Activated T-helper 2 cell treated with anti-CD3 and anti-CD28 coated beads, Interferon-gamma antibody, Interleukin-2, Interleukin-4, amounts not matched to agents 10 μg/mL and 5 μg/mL and 100 μg/mL, durations not matched to agents 14 hours and 24 hours and 36 hours (primary cell): Measurements from ENCODE around the gene PKIB. TPM values are rescaled to one million over a fixed set of nuclear protein-coding genes. Genes with fewer than 3 reads are reported as not detected.
A peak's percentile ranks its signal among the peaks of the same experiment; 100 is the strongest.

Experiments used
- DNase-seq: peaks from one replicate; pipeline ENCODE4 v3.0.0; 2021; ENCODE audit warnings: low spot score
- H3K27ac Mint-ChIP-seq: one replicate; pipeline ENCODE4 v1.8.0; 2021; ENCODE audit warnings: mixed read lengths
- H3K27me3 Mint-ChIP-seq: one replicate; pipeline ENCODE4 v1.8.0; 2021; ENCODE audit warnings: low read depth, mixed read lengths
- H3K36me3 Mint-ChIP-seq: one replicate; pipeline ENCODE4 v1.8.0; 2021; ENCODE audit warnings: low read depth, mixed read lengths
- H3K4me1 Mint-ChIP-seq: one replicate; pipeline ENCODE4 v1.8.0; 2021; ENCODE audit warnings: low read depth, mixed read lengths
- H3K4me3 Mint-ChIP-seq: one replicate; pipeline ENCODE4 v1.8.0; 2021; ENCODE audit warnings: low read depth, mild to moderate bottlenecking, moderate library complexity, mixed read lengths
- H3K9me3 Mint-ChIP-seq: one replicate; pipeline ENCODE4 v1.8.0; 2021; ENCODE audit warnings: mixed read lengths
- intact Hi-C: fragments of 100-400 bp; cut with micrococcal nuclease; formaldehyde crosslinking; loops from one replicate; pipeline ENCODE4 v1.15.1; 2023
- total RNA-seq: library from RNA; stranded (reverse); gene quantifications from 2 replicates; pipeline ENCODE4 v1.2.3, GENCODE V29; 2022

Gene PKIB
- 0.44 and 0.52 TPM in 2 replicates for total RNA-seq

- Mint-ChIP-seq H3K9me3 (no peaks in the 10 kb centered on the region), H3K4me3 (peak within 1 kb of the TSS; percentile 78), H3K36me3 (no peaks in the 10 kb centered on the region), H3K27ac (no peak within 1 kb of the TSS), H3K4me1 (peaks cover 6% of the 10 kb centered on the region), H3K27me3 (peaks cover 45% of the 10 kb centered on the region)
- intact Hi-C loops = no loop called here
- peak; percentile 40 for DNase-seq
Observed at GRCh38 chr6:122609881-122610689, at the start of gene PKIB. PKIB (plus strand) TSS chr6:122610405; CDS start chr6:122717795, 107,390 bp downstream.

GRCh38 chr6:122563364-122564052 is 46.7 kb upstream of the PKIB start:
- intact Hi-C loops = no loop called here
- Mint-ChIP-seq H3K9me3 (no peaks in the 10 kb centered on the region), H3K4me1 (no peaks in the 10 kb centered on the region), H3K27ac (no peak overlapping the region), H3K4me3 (no peak overlapping the region), H3K36me3 (no peaks in the 10 kb centered on the region), H3K27me3 (no peaks in the 10 kb centered on the region)
- DNase-seq = no peak

GRCh38 chr6:122564230-122564629 is 46.0 kb upstream of the PKIB start:
- Mint-ChIP-seq H3K4me1 (no peaks in the 10 kb centered on the region), H3K27me3 (no peaks in the 10 kb centered on the region), H3K27ac (no peak overlapping the region), H3K9me3 (no peaks in the 10 kb centered on the region), H3K36me3 (no peaks in the 10 kb centered on the region), H3K4me3 (no peak overlapping the region)
- intact Hi-C loops = no loop called here
- no peak for DNase-seq

GRCh38 chr6:122565708-122566107 is 44.5 kb upstream of the PKIB start:
- H3K9me3 Mint-ChIP-seq = no peaks in the 10 kb centered on the region

GRCh38 chr6:122567034-122567433 is 43.2 kb upstream of the PKIB start:
- H3K27ac Mint-ChIP-seq = no peak overlapping the region
- no peaks in the 10 kb centered on the region for H3K36me3 Mint-ChIP-seq
- no peaks in the 10 kb centered on the region for H3K4me1 Mint-ChIP-seq
- H3K27me3 Mint-ChIP-seq = no peaks in the 10 kb centered on the region
- DNase-seq = no peak
- no peaks in the 10 kb centered on the region for H3K9me3 Mint-ChIP-seq
- intact Hi-C loops = no loop called here
- no peak overlapping the region for H3K4me3 Mint-ChIP-seq

More at GRCh38 chr6:122565708-122566107, 44.5 kb upstream of the PKIB start:
- intact Hi-C loops = no loop called here
- DNase-seq = no peak
- Mint-ChIP-seq H3K27ac (no peak overlapping the region), H3K4me1 (no peaks in the 10 kb centered on the region), H3K36me3 (no peaks in the 10 kb centered on the region), H3K27me3 (no peaks in the 10 kb centered on the region), H3K4me3 (no peak overlapping the region)

GRCh38 chr6:122568350-122568749 is 41.9 kb upstream of the PKIB start:
- Mint-ChIP-seq H3K27ac (no peak overlapping the region), H3K9me3 (no peaks in the 10 kb centered on the region), H3K4me1 (no peaks in the 10 kb centered on the region), H3K4me3 (no peak overlapping the region), H3K36me3 (no peaks in the 10 kb centered on the region), H3K27me3 (no peaks in the 10 kb centered on the region)
- no peak for DNase-seq
- intact Hi-C loops = no loop called here

- Mint-ChIP-seq H3K9me3 (no peaks in the 10 kb centered on the region), H3K27me3 (no peaks in the 10 kb centered on the region), H3K4me1 (no peaks in the 10 kb centered on the region), H3K27ac (no peak overlapping the region), H3K36me3 (no peaks in the 10 kb centered on the region), H3K4me3 (no peak overlapping the region)
- intact Hi-C loops = no loop called here
- DNase-seq = no peak
Observed at GRCh38 chr6:122568797-122569221, 41.4 kb upstream of the PKIB start.

GRCh38 chr6:122569230-122569771 is 40.9 kb upstream of the PKIB start:
- no peak for DNase-seq
- no peaks in the 10 kb centered on the region for H3K9me3 Mint-ChIP-seq
- H3K4me1 Mint-ChIP-seq = no peaks in the 10 kb centered on the region
- H3K27me3 Mint-ChIP-seq = no peaks in the 10 kb centered on the region
- H3K4me3 Mint-ChIP-seq = no peak overlapping the region
- H3K36me3 Mint-ChIP-seq = no peaks in the 10 kb centered on the region
- intact Hi-C loops = no loop called here
- no peak overlapping the region for H3K27ac Mint-ChIP-seq

GRCh38 chr6:122571888-122572287 is 38.3 kb upstream of the PKIB start:
- Mint-ChIP-seq H3K9me3 (peaks cover 5% of the 10 kb centered on the region), H3K27me3 (no peaks in the 10 kb centered on the region), H3K4me3 (no peak overlapping the region), H3K27ac (no peak overlapping the region), H3K4me1 (no peaks in the 10 kb centered on the region), H3K36me3 (no peaks in the 10 kb centered on the region)
- no peak for DNase-seq
- intact Hi-C loops = no loop called here

GRCh38 chr6:122576888-122577287 is 33.3 kb upstream of the PKIB start:
- H3K36me3 Mint-ChIP-seq = no peaks in the 10 kb centered on the region

GRCh38 chr6:122578961-122579360 is 31.2 kb upstream of the PKIB start:
- no peak overlapping the region for H3K4me3 Mint-ChIP-seq
- no peaks in the 10 kb centered on the region for H3K4me1 Mint-ChIP-seq
- no peak overlapping the region for H3K27ac Mint-ChIP-seq
- peaks cover 5% of the 10 kb centered on the region for H3K9me3 Mint-ChIP-seq
- H3K36me3 Mint-ChIP-seq = no peaks in the 10 kb centered on the region
- H3K27me3 Mint-ChIP-seq = no peaks in the 10 kb centered on the region
- intact Hi-C loops = no loop called here
- no peak for DNase-seq

More at GRCh38 chr6:122576888-122577287, 33.3 kb upstream of the PKIB start:
- H3K4me3 Mint-ChIP-seq = no peak overlapping the region
- H3K27me3 Mint-ChIP-seq = no peaks in the 10 kb centered on the region
- no peak overlapping the region for H3K27ac Mint-ChIP-seq
- no peaks in the 10 kb centered on the region for H3K4me1 Mint-ChIP-seq
- DNase-seq = no peak
- intact Hi-C loops = no loop called here
- peaks cover 5% of the 10 kb centered on the region for H3K9me3 Mint-ChIP-seq

- no peaks in the 10 kb centered on the region for H3K36me3 Mint-ChIP-seq
- intact Hi-C loops = no loop called here
Observed at GRCh38 chr6:122580737-122581136, 29.5 kb upstream of the PKIB start.

GRCh38 chr6:122589115-122589514 is 21.1 kb upstream of the PKIB start:
- Mint-ChIP-seq H3K27ac (no peak overlapping the region), H3K36me3 (no peaks in the 10 kb centered on the region)

More at GRCh38 chr6:122580737-122581136, 29.5 kb upstream of the PKIB start:
- DNase-seq = no peak
- Mint-ChIP-seq H3K27me3 (no peaks in the 10 kb centered on the region), H3K4me3 (no peak overlapping the region), H3K9me3 (no peaks in the 10 kb centered on the region), H3K27ac (no peak overlapping the region), H3K4me1 (no peaks in the 10 kb centered on the region)

More at GRCh38 chr6:122589115-122589514, 21.1 kb upstream of the PKIB start:
- no peak for DNase-seq
- no peaks in the 10 kb centered on the region for H3K4me1 Mint-ChIP-seq
- intact Hi-C loops = no loop called here
- H3K9me3 Mint-ChIP-seq = no peaks in the 10 kb centered on the region
- no peaks in the 10 kb centered on the region for H3K27me3 Mint-ChIP-seq
- no peak overlapping the region for H3K4me3 Mint-ChIP-seq
